NCI-H1436 (cell line): ENCODE results near the gene CABP1.

ENCODE experiments used
- DNase-seq: peaks from one replicate; lab custom pipeline; 2025; lab: John Stamatoyannopoulos, UW

Gene CABP1

DNA sequence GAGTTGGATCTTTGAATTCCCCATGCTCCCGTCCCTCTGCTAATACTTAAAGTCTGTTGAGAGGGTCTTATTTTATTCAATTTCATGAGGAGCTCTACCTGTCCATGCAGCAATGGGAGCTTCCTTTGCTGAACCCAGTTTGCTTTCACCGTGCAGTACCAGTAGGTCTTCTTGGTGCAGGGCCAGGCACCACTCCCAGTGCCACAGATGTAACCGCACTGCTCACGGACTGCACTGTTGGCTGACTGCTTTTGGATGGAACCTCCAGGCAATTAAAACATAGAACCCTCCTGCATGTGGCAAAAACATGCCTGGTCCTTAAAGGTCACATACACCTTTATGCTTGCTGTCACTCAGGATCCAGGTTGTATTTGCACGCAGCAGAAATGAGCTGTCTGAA is 9.3 kb upstream of the CABP1 start:
- DNase-seq = no peak

DNA sequence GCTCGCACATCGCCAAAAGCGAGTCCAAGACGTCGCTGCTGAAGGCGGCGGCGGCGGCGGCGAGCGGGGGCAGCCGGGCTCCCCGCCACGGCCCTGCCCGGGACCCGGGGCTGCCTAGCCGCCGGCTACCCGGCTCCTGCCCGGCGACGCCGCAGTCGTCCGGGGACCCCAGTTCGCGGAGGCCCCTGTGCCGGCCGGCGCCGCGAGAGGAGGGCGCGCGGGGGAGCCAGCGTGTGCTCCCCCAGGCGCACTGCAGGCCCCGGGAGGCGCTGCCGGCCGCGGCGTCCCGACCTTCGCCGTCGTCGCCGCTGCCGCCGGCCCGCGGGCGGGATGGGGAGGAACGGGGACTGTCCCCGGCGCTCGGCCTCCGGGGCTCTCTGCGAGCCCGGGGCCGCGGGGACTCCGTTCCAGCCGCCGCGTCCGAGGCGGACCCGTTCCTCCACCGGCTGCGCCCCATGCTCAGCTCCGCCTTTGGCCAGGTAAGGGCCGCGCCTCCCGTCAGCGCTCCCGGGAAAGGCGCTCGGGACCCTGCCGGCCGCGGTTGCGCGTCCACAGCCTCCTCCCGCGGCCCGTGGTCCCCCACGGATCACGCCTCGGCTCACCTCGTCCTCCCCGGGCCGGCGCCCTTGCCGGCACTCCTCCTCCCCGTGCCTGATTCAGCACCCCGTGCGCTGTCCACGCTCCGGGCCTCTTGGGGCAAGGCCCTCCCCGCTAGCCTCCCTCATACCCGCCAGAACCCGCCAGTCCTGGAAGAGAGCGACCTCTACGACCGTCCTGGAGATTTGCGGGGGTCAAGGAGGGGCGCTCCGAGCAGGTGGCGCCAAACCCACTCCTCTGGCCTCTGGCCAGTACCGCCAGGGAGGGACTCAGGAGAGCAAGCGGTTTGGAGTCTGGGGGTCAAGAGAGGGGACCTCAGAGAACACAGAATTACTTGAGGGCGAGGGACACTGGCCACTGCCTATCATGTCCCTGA is 721 bp downstream of the CABP1 start:
- no peak for DNase-seq

DNA sequence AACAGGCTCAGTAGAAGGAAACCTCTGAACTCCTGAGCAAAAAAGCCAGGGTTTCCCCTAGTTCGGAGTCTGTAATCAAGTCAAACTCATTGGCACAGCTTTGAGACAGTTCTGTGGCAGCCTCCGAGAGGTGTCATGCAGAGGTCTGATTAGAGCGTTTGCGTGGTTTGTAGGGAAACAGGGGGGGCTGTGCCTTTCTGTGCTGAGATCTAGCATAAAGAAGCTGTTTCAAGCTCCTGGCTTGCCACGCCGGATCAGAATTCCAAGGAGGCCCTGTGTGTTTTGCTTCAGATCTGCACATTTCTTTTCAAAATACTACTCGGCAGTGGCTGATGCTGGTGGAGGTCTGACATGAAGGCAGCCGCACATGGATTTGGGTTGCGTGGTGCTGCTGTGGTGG is 1.7 kb downstream of the CABP1 start:
- no peak for DNase-seq

DNA sequence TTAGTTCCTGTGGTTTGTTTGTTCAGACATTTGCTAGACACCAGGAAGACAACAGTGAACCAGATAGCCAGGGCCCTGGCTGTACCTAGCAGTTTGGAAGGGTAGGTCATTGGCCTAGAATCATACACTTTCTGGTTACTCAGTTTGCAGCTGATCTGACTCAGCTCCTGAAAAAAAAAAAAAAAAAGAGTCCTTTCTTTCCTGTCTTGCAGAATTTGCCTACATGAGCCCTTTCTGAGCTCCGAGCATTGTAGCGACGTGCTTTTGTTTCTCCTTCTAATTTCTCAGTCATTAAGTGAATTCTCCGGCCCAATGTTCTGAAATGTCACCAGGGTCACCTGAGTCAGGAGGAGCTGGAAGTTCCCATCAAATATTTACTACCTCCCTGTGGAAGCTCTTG is 2.4 kb downstream of the CABP1 start:
- no peak for DNase-seq

DNA sequence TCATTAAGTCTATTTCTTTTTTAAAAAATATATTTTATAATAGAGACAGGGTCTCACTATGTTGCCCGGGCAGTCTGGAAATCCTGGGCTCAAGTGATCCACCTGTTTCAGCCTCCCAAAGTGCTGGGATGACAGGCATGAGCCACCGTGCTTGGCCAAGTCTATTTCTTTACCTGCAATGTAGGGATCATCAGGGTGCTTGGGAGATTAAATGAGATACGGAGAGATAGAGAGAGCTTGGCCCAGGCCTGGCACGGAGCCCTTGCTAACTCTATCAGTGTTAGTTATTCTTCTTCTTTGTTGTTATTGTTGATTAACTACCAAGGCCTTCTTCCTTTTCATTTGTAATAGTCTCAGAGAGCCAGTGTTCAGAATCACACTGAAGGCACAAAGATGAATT is 3.1 kb downstream of the CABP1 start:
- no peak for DNase-seq

DNA sequence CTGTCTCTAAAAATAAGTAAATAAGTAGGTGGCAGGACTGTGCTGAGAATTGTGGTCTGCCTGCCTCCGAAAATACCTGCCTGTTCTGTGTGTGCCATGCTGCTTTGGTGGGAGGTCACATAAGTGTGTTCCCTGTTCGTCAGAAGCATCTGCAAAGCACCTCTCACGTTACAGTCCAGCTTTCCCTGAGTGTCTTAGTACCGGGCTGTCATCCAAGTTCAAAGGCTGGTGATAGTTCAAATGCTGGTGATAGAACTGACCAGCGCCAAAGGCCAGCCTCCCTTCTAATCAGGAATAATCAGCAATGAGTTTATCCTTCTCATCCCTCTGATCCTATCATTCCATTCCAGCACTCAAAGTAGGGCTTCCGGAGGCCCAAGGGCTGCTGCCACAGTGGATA is 5.6 kb downstream of the CABP1 start:
- no peak for DNase-seq

- no peak for DNase-seq
These were observed 6.9 kb downstream of the CABP1 start for GRCh38 chr12:120647375-120647755.

GRCh38 chr12:120649442-120650232 is 9.2 kb downstream of the CABP1 start:
- no peak for DNase-seq

GRCh38 chr12:120650233-120650690 is 9.8 kb downstream of the CABP1 start:
- no peak for DNase-seq

DNA sequence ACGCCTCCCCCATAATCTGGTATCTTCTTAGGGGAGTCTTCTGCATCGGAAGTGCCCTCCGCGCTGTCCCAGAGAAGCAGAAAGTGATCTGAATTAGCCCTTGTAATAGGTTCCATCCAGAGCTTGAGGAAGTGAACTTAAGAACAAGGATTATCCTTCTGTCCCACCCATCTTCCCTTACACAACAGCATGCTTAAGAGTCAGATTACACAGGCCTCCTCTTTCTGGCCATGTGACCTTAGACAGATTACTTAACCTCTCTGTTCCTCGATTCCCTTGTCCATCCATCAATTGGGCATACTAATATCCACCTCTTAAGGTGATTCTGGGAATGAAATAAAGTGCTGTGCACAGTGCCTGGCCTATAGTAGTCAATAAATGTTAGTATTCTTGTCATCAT is 11.4 kb downstream of the CABP1 start:
- DNase-seq = no peak

- DNase-seq = no peak
These were observed 12.4 kb downstream of the CABP1 start for GRCh38 chr12:120652656-120653435.

DNA sequence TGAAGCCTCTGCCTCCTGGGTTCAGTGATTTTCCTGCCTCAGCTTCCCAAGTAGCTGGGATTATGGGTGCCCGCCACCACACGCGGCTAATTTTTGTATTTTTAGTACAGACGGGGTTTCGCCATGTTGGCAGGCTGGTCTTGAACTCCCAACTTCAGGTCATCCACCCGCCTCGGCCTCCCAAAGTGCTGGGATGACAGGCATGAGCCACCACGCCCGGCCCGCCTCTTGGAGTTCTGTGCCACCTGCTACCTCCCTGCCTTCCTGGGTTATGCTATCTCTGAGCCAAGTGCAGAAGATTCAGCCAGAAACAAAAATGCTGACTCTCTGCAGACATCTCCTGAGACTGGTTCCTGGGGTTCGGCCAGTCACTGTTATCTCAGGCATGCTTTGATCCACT is 13.2 kb downstream of the CABP1 start:
- DNase-seq = no peak

DNA sequence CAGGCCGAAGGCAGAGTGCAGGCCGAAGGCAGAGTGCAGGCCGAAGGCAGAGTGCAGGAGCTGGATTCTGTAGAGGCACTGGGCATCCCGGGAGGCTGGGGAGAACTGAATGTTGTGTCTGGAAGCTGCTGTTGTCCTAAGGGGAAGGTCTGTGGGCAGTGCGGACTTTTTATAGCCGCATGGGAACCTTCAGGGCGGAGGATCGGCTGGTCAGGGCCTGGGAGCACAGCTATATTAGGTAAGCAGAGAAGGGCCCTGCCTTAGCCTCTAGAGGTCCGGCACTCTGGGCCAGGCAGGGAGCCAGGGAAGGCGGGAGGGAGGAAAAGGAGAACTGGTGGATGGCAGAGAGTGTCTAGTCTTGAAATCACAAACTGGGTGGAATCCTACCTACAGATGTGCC is 14.2 kb downstream of the CABP1 start:
- DNase-seq = no peak

GRCh38 chr12:120656008-120656407 is 15.6 kb downstream of the CABP1 start:
- DNase-seq = no peak

- DNase-seq = no peak
These were observed 18.1 kb downstream of the CABP1 start for GRCh38 chr12:120658286-120659150.

DNA sequence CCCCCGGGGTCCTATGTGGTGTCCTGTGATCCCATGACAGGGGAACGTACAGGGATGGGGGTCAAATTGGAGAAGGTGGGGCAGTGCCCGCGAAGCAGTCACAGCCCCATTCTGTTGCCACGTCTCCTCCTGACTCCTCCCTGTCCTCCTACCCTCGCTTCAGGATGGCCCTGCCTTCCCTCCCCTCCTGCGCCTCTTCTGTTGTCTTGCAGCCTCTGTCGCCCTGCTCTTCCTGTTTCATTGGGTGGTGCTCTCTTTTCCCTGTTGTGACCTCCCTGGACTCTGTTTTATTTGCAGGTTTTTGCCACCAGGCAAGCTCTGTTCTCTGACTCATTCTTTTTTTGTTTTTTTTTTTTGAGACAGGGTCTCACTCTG is 18.7 kb downstream of the CABP1 start:
- DNase-seq = no peak

DNA sequence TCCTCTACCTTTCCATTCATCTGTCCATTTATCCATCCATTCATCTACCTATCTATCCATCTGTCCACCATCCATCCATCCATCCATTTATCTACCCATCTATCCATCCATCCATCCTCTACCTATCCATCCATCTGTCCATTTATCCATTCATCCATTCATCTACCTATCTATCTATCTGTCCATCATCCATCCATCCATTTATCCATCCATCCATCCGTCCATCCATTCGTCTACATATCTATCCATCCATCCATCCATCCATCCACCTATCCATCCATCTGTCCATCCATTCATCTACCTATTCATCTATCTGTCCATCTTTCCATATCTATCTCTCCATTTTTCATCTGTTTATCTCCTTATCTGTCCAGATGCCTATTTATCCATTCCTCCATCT is 21.0 kb downstream of the CABP1 start:
- no peak for DNase-seq

GRCh38 chr12:120662879-120663278 is 22.5 kb downstream of the CABP1 start:
- DNase-seq = no peak

DNA sequence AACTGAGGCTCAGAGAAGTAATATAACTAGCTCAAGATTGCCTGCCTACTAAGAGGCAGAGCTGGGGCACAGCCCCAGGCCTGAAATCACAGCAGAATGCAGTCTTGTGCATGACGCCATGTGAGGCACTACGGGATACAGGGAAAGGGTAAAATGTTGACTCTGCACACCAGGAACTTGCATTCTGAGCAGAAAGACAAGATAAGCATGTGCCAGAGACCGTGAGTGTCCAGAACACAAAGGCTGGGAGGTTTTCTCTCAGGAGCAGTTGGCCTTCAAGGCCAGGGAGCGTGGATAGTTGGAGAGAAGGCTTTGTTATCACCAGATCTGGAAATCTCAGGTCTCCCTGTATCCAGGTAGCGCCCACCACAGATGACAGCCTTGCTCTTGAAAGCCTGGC is 23.3 kb downstream of the CABP1 start:
- no peak for DNase-seq

DNA sequence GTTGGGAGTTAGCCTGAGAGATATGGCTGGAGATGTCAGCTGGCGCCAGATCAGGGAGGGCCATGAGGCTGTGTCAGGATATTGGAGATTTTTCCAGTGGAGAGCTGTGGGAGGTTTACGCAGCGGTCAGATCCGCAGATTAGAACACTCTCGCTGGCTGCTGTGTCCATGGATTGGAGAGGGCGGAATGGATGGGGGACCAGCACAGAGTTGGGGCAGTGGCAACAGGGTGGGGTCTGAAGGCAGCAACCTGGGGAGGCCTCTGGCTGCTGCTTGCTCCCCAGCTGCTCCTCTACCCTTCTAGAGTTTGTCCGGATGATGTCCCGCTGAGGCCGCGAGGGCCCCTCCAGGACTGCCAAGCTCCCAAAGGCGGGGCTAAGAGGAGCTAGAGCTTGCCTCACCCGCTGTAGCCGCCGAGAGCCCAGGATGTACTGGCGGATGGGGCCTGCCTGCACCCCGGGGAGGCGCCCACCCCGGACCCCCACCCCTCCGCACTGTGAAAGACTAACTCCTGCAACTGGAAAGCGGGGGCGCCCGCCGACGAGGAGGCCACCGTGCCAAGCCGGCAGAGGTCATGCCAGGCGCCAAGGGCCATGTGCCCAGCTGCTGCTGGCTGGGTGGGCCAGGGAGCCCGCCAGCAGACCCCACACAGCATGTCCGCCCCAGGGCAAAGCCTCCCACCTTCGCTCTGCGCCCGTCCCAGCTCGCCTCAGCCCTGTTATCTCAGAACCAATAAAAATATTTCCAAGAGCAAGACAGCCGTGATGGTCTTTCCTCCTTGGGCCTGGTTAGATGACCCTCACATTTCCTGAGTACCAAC is 26.4 kb downstream of the CABP1 start:
- no peak for DNase-seq
